HG02840 (cell line): Measurements from ENCODE around the gene FAM90A26.
"Not testable (repeated sequence)": the region's sequence is repeated elsewhere in the genome, so short reads cannot be mapped to it uniquely, and the experiment has no call there.

Experiments
- ATAC-seq: cut with Tn5 transposase; IDR thresholded peaks from one replicate; pipeline ENCODE4 v1.9.1; 2021; ENCODE audit warnings: mild to moderate bottlenecking, moderate library complexity, moderate number of reproducible peaks; ENCODE audit not compliant: unreplicated experiment, low FRiP score

Gene FAM90A26

GRCh38 chr4:9169791-9170459 lies at the start of gene FAM90A26:
Gene FAM90A26 (plus strand): TSS chr4:9170409. CDS start chr4:9173173, 2,764 bp downstream.
- ATAC-seq, result not testable (repeated sequence)

- not testable (repeated sequence) for ATAC-seq
These were observed 47.5 kb upstream of the FAM90A26 start for GRCh38 chr4:9122711-9123110.

- not testable (repeated sequence) for ATAC-seq
These were observed 46.6 kb upstream of the FAM90A26 start for GRCh38 chr4:9123572-9124007.

- ATAC-seq, result not testable (repeated sequence)
These were observed 44.5 kb upstream of the FAM90A26 start for GRCh38 chr4:9125601-9126161.

GRCh38 chr4:9131420-9131819 lies 38.8 kb upstream of the FAM90A26 start:
- not testable (repeated sequence) for ATAC-seq

- ATAC-seq, result not testable (repeated sequence)
These were observed 37.4 kb upstream of the FAM90A26 start for GRCh38 chr4:9132849-9133248.

GRCh38 chr4:9134011-9134410 lies 36.2 kb upstream of the FAM90A26 start:
- not testable (repeated sequence) for ATAC-seq

GRCh38 chr4:9134556-9134955 lies 35.7 kb upstream of the FAM90A26 start:
- not testable (repeated sequence) for ATAC-seq

GRCh38 chr4:9141050-9141449 lies 29.2 kb upstream of the FAM90A26 start:
- not testable (repeated sequence) for ATAC-seq

- ATAC-seq, result not testable (repeated sequence)
These were observed 27.4 kb upstream of the FAM90A26 start for GRCh38 chr4:9142786-9143185.

GRCh38 chr4:9143421-9144080 lies 26.7 kb upstream of the FAM90A26 start:
- ATAC-seq, result no peak

- ATAC-seq, result no peak
These were observed 23.2 kb upstream of the FAM90A26 start for GRCh38 chr4:9146967-9147366.

GRCh38 chr4:9147368-9147767 lies 22.8 kb upstream of the FAM90A26 start:
- not testable (repeated sequence) for ATAC-seq

- ATAC-seq, result not testable (repeated sequence)
These were observed 21.4 kb upstream of the FAM90A26 start for GRCh38 chr4:9148611-9149409.

- not testable (repeated sequence) for ATAC-seq
These were observed 18.4 kb upstream of the FAM90A26 start for GRCh38 chr4:9151809-9152179.

- not testable (repeated sequence) for ATAC-seq
These were observed 17.8 kb upstream of the FAM90A26 start for GRCh38 chr4:9152180-9153007.

- ATAC-seq, result not testable (repeated sequence)
These were observed 17.1 kb upstream of the FAM90A26 start for GRCh38 chr4:9153008-9153570.

GRCh38 chr4:9153571-9154157 lies 16.5 kb upstream of the FAM90A26 start:
- not testable (repeated sequence) for ATAC-seq
